Immature natural killer cell (primary cell): Measurements from ENCODE around the gene PAM. TPM values are rescaled to one million over a fixed set of nuclear protein-coding genes. Genes with fewer than 3 reads are reported as not detected.

Source experiments
- DNase-seq, 3 donors: peaks; one replicate each; pipeline ENCODE4 v3.0.0; 2022; ENCODE audit warnings: mixed read lengths in 1 of 3
- H3K27ac Mint-ChIP-seq, 6 donors: one replicate each; pipeline ENCODE4 v1.8.0; 2020; ENCODE audit warnings: mixed read lengths in 6 of 6, mild to moderate bottlenecking in 5 of 6, inconsistent platforms in 4 of 6, moderate library complexity in 3 of 6
- H3K27me3 Mint-ChIP-seq, 3 donors: one replicate each; pipeline ENCODE4 v1.8.0; 2020 to 2021; ENCODE audit warnings: low read depth in 3 of 3, mild to moderate bottlenecking in 3 of 3, mixed read lengths in 3 of 3, moderate library complexity in 3 of 3, inconsistent platforms in 1 of 3
- H3K36me3 Mint-ChIP-seq, 3 donors: one replicate each; pipeline ENCODE4 v1.8.0; 2020; ENCODE audit warnings: mixed read lengths in 3 of 3, inconsistent platforms in 2 of 3, mild to moderate bottlenecking in 2 of 3
- H3K4me1 Mint-ChIP-seq, 2 donors: one replicate each; pipeline ENCODE4 v1.8.0; 2020; ENCODE audit warnings: inconsistent platforms in 2 of 2, mild to moderate bottlenecking in 2 of 2, mixed read lengths in 2 of 2, moderate library complexity in 1 of 2
- H3K4me3 Mint-ChIP-seq, 5 donors: one replicate each; pipeline ENCODE4 v1.8.0; 2020; ENCODE audit warnings: mild to moderate bottlenecking in 5 of 5, mixed read lengths in 5 of 5, inconsistent platforms in 3 of 5, moderate library complexity in 3 of 5
- H3K9me3 Mint-ChIP-seq, 6 donors: one replicate each; pipeline ENCODE4 v1.8.0; 2020; ENCODE audit warnings: mild to moderate bottlenecking in 6 of 6, mixed read lengths in 6 of 6, inconsistent platforms in 4 of 6, moderate library complexity in 3 of 6
- polyA plus RNA-seq, 3 donors: library from polyadenylated mRNA; unstranded; fragments of 300-500 nt; fragmentation: Illumina TruSeq; gene quantifications; one replicate each; pipeline ENCODE4 v1.2.3, GENCODE V29; 2021

PAM gene
- polyA plus RNA-seq, 3 donors from 2014 or later, result 55.2 to 96.2 (median 95.6) TPM

GRCh38 chr5:102937894-102938293, 182.8 kb downstream of the PAM start:
- Mint-ChIP-seq H3K4me3 (no peak overlapping the region), H3K36me3 (peaks cover 7 to 22% (median 11%) of the 10 kb centered on the region in 3 donors), H3K4me1 (peaks cover 18 to 40% of the 10 kb centered on the region in 2 donors), H3K27me3 (no peaks in the 10 kb centered on the region), H3K9me3 (no peaks in the 10 kb centered on the region), H3K27ac (peak overlapping the region; percentile 11 to 78 (median 26))
- DNase-seq, result no peak

GRCh38 chr5:102941111-102941510, 186.0 kb downstream of the PAM start:
- no peak for DNase-seq
- no peaks in the 10 kb centered on the region for H3K9me3 Mint-ChIP-seq
- peaks cover 8 to 17% (median 15%) of the 10 kb centered on the region in 3 donors for H3K36me3 Mint-ChIP-seq
- peak overlapping the region in 1 of 6 donors; percentile 40 for H3K27ac Mint-ChIP-seq
- peaks cover 16 to 32% of the 10 kb centered on the region in 2 donors for H3K4me1 Mint-ChIP-seq
- H3K27me3 Mint-ChIP-seq, result no peaks in the 10 kb centered on the region
- no peak overlapping the region for H3K4me3 Mint-ChIP-seq

- no peak overlapping the region for H3K27ac Mint-ChIP-seq
- peaks cover 0 to 2% (median 0%) of the 10 kb centered on the region in 3 donors for H3K27me3 Mint-ChIP-seq
- H3K36me3 Mint-ChIP-seq, result peaks cover 37 to 40% (median 40%) of the 10 kb centered on the region in 3 donors
- H3K4me1 Mint-ChIP-seq, result no peaks in the 10 kb centered on the region
- no peak overlapping the region for H3K4me3 Mint-ChIP-seq
- no peaks in the 10 kb centered on the region for H3K9me3 Mint-ChIP-seq
- no peak for DNase-seq
Measured at GRCh38 chr5:102946414-102946813, 191.3 kb downstream of the PAM start.

GRCh38 chr5:102946971-102947370, 191.9 kb downstream of the PAM start:
- Mint-ChIP-seq H3K36me3 (peaks cover 42 to 46% (median 45%) of the 10 kb centered on the region in 3 donors), H3K4me3 (no peak overlapping the region), H3K9me3 (no peaks in the 10 kb centered on the region), H3K4me1 (no peaks in the 10 kb centered on the region), H3K27ac (no peak overlapping the region), H3K27me3 (peaks cover 0 to 2% (median 0%) of the 10 kb centered on the region in 3 donors)
- no peak for DNase-seq

- Mint-ChIP-seq H3K9me3 (no peaks in the 10 kb centered on the region), H3K4me1 (no peaks in the 10 kb centered on the region), H3K4me3 (no peak overlapping the region), H3K27me3 (no peaks in the 10 kb centered on the region), H3K36me3 (peaks cover 39 to 41% (median 41%) of the 10 kb centered on the region in 3 donors), H3K27ac (peak overlapping the region in 2 of 6 donors; percentile 3 to 24)
- DNase-seq, result no peak
Measured at GRCh38 chr5:102955488-102955887, 200.4 kb downstream of the PAM start.

GRCh38 chr5:102956599-102956998, 201.5 kb downstream of the PAM start:
- Mint-ChIP-seq H3K36me3 (peaks cover 31 to 35% (median 33%) of the 10 kb centered on the region in 3 donors), H3K27ac (no peak overlapping the region), H3K9me3 (no peaks in the 10 kb centered on the region), H3K4me3 (no peak overlapping the region), H3K4me1 (no peaks in the 10 kb centered on the region), H3K27me3 (no peaks in the 10 kb centered on the region)
- no peak for DNase-seq

GRCh38 chr5:102957141-102957540, 202.0 kb downstream of the PAM start:
- peak overlapping the region in 1 of 6 donors; percentile 41 for H3K27ac Mint-ChIP-seq
- H3K36me3 Mint-ChIP-seq, result peaks cover 28 to 31% (median 30%) of the 10 kb centered on the region in 3 donors
- no peak for DNase-seq
- H3K27me3 Mint-ChIP-seq, result no peaks in the 10 kb centered on the region
- no peaks in the 10 kb centered on the region for H3K4me1 Mint-ChIP-seq
- H3K9me3 Mint-ChIP-seq, result no peaks in the 10 kb centered on the region
- no peak overlapping the region for H3K4me3 Mint-ChIP-seq

- Mint-ChIP-seq H3K36me3 (peaks cover 17 to 24% (median 21%) of the 10 kb centered on the region in 3 donors), H3K4me1 (peaks cover 6 to 9% of the 10 kb centered on the region in 2 donors), H3K27ac (no peak overlapping the region), H3K9me3 (no peaks in the 10 kb centered on the region), H3K4me3 (no peak overlapping the region), H3K27me3 (no peaks in the 10 kb centered on the region)
- no peak for DNase-seq
Measured at GRCh38 chr5:102958481-102959011, 203.4 kb downstream of the PAM start.

- Mint-ChIP-seq H3K36me3 (peaks cover 16 to 24% (median 20%) of the 10 kb centered on the region in 3 donors), H3K27me3 (no peaks in the 10 kb centered on the region), H3K4me3 (no peak overlapping the region), H3K27ac (no peak overlapping the region), H3K4me1 (peaks cover 6 to 14% of the 10 kb centered on the region in 2 donors), H3K9me3 (no peaks in the 10 kb centered on the region)
- DNase-seq, result no peak
Measured at GRCh38 chr5:102959055-102959454, 203.9 kb downstream of the PAM start.

- Mint-ChIP-seq H3K9me3 (no peaks in the 10 kb centered on the region), H3K36me3 (peaks cover 16 to 28% (median 20%) of the 10 kb centered on the region in 3 donors), H3K4me1 (peaks cover 6 to 15% of the 10 kb centered on the region in 2 donors), H3K4me3 (no peak overlapping the region), H3K27me3 (no peaks in the 10 kb centered on the region), H3K27ac (no peak overlapping the region)
- DNase-seq, result no peak
Measured at GRCh38 chr5:102961671-102962070, 206.6 kb downstream of the PAM start.

GRCh38 chr5:102965653-102966052, 210.5 kb downstream of the PAM start:
- Mint-ChIP-seq H3K4me1 (peaks cover 6 to 21% of the 10 kb centered on the region in 2 donors), H3K27ac (no peak overlapping the region), H3K4me3 (no peak overlapping the region), H3K27me3 (no peaks in the 10 kb centered on the region), H3K36me3 (peaks cover 4 to 18% (median 4%) of the 10 kb centered on the region in 3 donors), H3K9me3 (no peaks in the 10 kb centered on the region)
- no peak for DNase-seq

- peak overlapping the region in 5 of 6 donors; percentile 0 to 48 (median 27) for H3K27ac Mint-ChIP-seq
- peaks cover 9 to 16% of the 10 kb centered on the region in 2 donors for H3K4me1 Mint-ChIP-seq
- H3K36me3 Mint-ChIP-seq, result peaks cover 0 to 24% (median 4%) of the 10 kb centered on the region in 3 donors
- H3K9me3 Mint-ChIP-seq, result no peaks in the 10 kb centered on the region
- no peaks in the 10 kb centered on the region for H3K27me3 Mint-ChIP-seq
- no peak for DNase-seq
- H3K4me3 Mint-ChIP-seq, result no peak overlapping the region
Measured at GRCh38 chr5:102969641-102970040, 214.5 kb downstream of the PAM start.

GRCh38 chr5:102971676-102972293, 216.7 kb downstream of the PAM start:
- H3K9me3 Mint-ChIP-seq, result no peaks in the 10 kb centered on the region
- peak; percentile 3 to 40 (median 28) for DNase-seq
- no peak overlapping the region for H3K4me3 Mint-ChIP-seq
- H3K27ac Mint-ChIP-seq, result peak overlapping the region in 3 of 6 donors; percentile 11 to 71 (median 17)
- no peaks in the 10 kb centered on the region for H3K27me3 Mint-ChIP-seq
- peaks cover 9 to 16% of the 10 kb centered on the region in 2 donors for H3K4me1 Mint-ChIP-seq
- peaks cover 0 to 27% (median 4%) of the 10 kb centered on the region in 3 donors for H3K36me3 Mint-ChIP-seq

- Mint-ChIP-seq H3K4me1 (peaks cover 9 to 16% of the 10 kb centered on the region in 2 donors), H3K27me3 (no peaks in the 10 kb centered on the region), H3K27ac (peak overlapping the region in 1 of 6 donors; percentile 31), H3K36me3 (peaks cover 0 to 27% (median 0%) of the 10 kb centered on the region in 3 donors), H3K9me3 (no peaks in the 10 kb centered on the region), H3K4me3 (no peak overlapping the region)
- no peak for DNase-seq
Measured at GRCh38 chr5:102974177-102974576, 219.1 kb downstream of the PAM start.
